Fibroblast of gingiva (primary cell): Measurements from ENCODE around the gene SMIM33.
"Not testable (repeated sequence)": the region's sequence is repeated elsewhere in the genome, so short reads cannot be mapped to it uniquely, and the experiment has no call there.

ENCODE experiments used
- DNase-seq: peaks from one replicate; pipeline ENCODE4 v3.0.0-alpha.2; 2011; ENCODE audit warnings: low read depth

The SMIM33 gene

DNA sequence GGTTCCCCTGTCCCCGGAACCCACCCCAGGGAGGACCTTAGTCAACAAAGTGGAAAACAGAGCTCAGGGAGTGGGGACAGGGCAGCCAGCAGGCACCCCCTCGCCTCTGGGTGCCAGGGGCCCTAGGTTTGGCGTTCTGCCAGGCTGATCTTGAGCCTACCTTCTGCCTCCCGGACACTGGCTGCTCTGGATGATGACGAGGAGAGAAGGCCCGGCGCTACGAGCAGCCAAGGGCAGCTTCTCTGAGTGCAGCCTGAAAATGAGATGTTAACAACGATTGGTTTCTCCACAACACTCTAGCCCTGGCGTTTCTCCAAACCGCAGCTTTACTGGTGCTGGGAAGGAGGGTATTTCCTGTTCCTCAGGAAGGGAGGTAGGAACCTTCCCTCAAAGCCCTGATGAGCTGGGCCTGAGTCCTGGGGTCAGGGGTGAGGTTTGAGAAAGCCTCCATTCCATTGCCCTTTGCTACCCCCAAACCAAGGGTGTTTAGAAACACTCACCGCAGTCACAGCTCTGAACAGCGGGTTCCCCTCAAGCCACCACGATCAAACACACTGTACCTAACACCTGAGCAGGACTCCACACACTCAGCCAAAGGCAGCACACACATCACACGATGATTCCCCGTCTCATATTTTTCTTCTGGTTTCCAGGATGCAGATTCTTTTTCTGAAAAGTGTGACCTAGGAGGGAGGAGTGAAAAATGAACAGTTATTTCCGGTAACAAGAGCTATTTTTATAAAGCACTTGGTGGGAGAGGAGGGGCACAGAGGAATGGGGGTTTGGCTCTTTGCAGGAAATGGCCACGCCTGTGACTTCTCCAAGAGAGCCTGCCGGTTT, 11.5 kb downstream of the SMIM33 start, which contains the start of gene STING1:
Gene STING1, minus strand, starts transcription at position 709 of the 840 bp plus-strand sequence. CDS start 1,054 bp downstream, outside the sequence.
- peak; percentile 94 for DNase-seq

DNA sequence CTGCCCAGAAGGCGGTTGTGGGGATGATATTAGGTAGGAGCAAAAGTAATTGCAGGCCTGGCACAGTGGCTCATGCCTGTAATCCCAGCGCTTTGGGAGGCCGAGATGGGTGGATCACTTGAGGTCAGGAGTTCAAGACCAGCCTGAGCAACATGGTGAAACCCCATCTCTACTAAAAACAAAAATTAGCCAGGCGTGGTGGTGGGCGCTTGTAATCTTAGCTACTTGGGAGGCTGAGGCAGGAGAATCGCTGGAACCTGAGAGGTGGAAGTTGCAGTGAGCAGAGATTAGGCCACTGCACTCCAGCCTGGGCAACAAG, 12.0 kb downstream of the SMIM33 start:
- DNase-seq: not testable (repeated sequence)

- no peak for DNase-seq
Observed at GRCh38 chr5:139486201-139486600, 15.4 kb downstream of the SMIM33 start.

GRCh38 chr5:139488260-139488659, 17.5 kb downstream of the SMIM33 start:
- no peak for DNase-seq

GRCh38 chr5:139492700-139493192, 21.9 kb downstream of the SMIM33 start:
- DNase-seq: peak; percentile 60

GRCh38 chr5:139494256-139494655, 23.5 kb downstream of the SMIM33 start:
- no peak for DNase-seq

DNA sequence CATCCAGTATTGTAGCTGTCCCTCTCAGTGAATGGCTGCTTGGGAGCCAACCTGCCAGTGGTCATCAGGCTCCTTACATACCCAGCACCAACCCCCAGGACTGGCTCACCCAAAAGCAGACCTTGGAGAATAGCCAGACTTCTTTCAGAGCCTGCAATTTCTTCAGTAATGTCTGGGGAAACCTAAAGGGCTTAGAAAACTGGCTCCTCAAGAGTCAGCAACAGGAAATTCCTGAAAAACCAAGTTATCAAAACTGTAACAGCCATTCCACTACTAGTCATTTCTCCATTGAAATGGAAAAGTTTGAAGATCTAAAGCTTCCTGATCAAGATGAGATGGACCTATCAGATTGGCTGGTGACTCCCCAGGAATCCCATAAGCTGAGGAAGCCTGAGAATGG, 24.0 kb downstream of the SMIM33 start:
- DNase-seq: no peak

- DNase-seq: peak; percentile 38
Observed at GRCh38 chr5:139495638-139496435, 25.0 kb downstream of the SMIM33 start.

DNA sequence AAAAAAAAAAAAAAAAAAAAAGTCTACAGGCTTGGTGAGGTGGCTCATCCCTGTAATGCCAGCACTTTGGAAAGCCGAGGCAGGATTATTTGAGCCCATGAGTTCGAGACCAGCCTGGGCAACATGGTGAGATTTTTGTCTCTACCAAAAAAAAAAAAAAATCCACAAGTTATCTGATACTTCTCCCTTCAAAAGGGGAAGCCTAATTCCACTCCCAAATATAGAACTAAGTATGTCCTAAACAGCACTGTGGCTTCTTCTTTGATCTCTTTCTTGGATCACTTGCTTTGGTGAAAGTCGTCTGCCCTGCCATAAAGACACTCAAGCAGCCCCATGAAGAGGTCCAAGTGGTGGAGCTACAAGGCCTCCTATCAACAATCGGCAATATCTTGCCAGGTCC, 30.6 kb downstream of the SMIM33 start:
- DNase-seq: no peak

GRCh38 chr5:139503036-139503817, 32.4 kb downstream of the SMIM33 start:
- DNase-seq: not testable (repeated sequence)

GRCh38 chr5:139503879-139504278, 33.1 kb downstream of the SMIM33 start:
- DNase-seq: not testable (repeated sequence)

DNA sequence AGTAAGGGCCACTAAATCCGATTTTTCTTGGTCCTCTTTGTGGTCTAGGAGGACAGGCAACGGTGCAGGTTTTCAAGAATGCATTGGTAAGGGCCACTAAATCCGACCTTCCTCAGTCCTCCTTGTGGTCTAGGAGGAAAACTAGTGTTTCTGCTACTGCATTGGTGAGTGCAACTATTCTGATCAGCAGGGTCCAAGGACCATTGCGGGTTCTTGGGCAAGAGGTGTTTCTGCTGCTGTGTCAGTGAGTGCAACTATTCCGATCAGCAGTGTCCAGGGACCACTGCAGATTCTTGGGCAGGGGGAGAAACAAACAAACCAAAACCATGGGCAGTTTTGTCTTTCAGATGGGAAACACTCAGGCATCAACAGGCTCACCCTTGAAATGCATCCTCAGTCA, 33.9 kb downstream of the SMIM33 start:
- DNase-seq: not testable (repeated sequence)

GRCh38 chr5:139512786-139513390, 42.1 kb downstream of the SMIM33 start:
- DNase-seq: no peak

- peak; percentile 62 for DNase-seq
Observed at GRCh38 chr5:139513434-139513833, 42.6 kb downstream of the SMIM33 start.

GRCh38 chr5:139513852-139514485, 43.2 kb downstream of the SMIM33 start:
- no peak for DNase-seq

DNA sequence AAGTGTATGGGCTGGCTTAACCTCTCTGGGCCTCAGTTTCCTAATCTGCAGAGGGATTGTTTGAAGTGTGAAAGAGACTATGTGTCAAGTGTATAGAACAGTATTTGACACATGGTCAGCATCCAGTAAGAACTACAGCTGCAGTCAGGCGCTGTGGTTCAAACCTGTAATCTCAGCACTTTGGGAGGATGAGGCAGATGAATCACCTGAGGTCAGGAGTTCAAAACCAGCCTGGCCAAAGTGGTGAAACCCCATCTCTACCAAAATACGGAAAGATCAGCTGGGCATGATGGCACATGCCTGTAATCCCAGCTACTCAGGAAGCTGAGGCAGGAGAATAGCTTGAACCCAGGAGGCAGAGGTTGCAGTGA, 43.7 kb downstream of the SMIM33 start:
- DNase-seq: no peak

GRCh38 chr5:139517683-139518564, 47.1 kb downstream of the SMIM33 start:
- DNase-seq: peak; percentile 77
